Osteoblast (primary cell): ENCODE measurements around the gene BCL6B. TPM values are rescaled to one million over a fixed set of nuclear protein-coding genes. Genes with fewer than 3 reads are reported as not detected.

ENCODE experiments used
- DNase-seq: peaks from one replicate; pipeline ENCODE4 v3.0.0; 2011; ENCODE audit warnings: low spot score, mixed read lengths; ENCODE audit not compliant: insufficient read length; ENCODE audit errors: missing footprints
- H2AFZ ChIP-seq: 2 replicates; pipeline ENCODE4 v1.6.0; 2011; ENCODE audit warnings: mild to moderate bottlenecking, low read length
- H3K27ac ChIP-seq: 2 replicates; pipeline ENCODE4 v1.5.1; 2011; ENCODE audit warnings: mild to moderate bottlenecking, low read depth, low read length, moderate library complexity
- H3K27me3 ChIP-seq: 2 replicates; pipeline ENCODE4 v1.6.0; 2012; ENCODE audit warnings: mild to moderate bottlenecking, control low read depth, inconsistent platforms, low read length, moderate library complexity; ENCODE audit not compliant: insufficient read depth
- H3K36me3 ChIP-seq: 2 replicates; pipeline ENCODE4 v1.5.1; 2011; ENCODE audit warnings: mild to moderate bottlenecking, low read length, control low read depth, moderate library complexity; ENCODE audit not compliant: insufficient read depth
- H3K4me1 ChIP-seq: 2 replicates; pipeline ENCODE4 v1.5.1; 2011; ENCODE audit warnings: mild to moderate bottlenecking, low read length, control low read depth, moderate library complexity; ENCODE audit not compliant: insufficient read depth
- H3K4me2 ChIP-seq: 2 replicates; pipeline ENCODE4 v1.6.0; 2011; ENCODE audit warnings: mild to moderate bottlenecking, low read length; ENCODE audit not compliant: insufficient read depth
- H3K4me3 ChIP-seq: fragments of 200-600 bp; sonication (generic); 3 replicates; pipeline ENCODE4 v1.5.1; 2012; ENCODE audit warnings: mild to moderate bottlenecking, low read length, inconsistent platforms; ENCODE audit not compliant: insufficient read depth
- H3K79me2 ChIP-seq: 2 replicates; pipeline ENCODE4 v1.6.0; 2012; ENCODE audit warnings: mild to moderate bottlenecking, low read length, control low read depth, inconsistent platforms; ENCODE audit not compliant: insufficient read depth
- H3K9me3 ChIP-seq: 2 replicates; pipeline ENCODE4 v1.5.1; 2011; ENCODE audit warnings: low read depth, low read length, control low read depth
- H4K20me1 ChIP-seq: 2 replicates; pipeline ENCODE4 v1.6.0; 2012; ENCODE audit warnings: mild to moderate bottlenecking, low read length, control low read depth; ENCODE audit not compliant: insufficient read depth
- total RNA-seq: library from RNA; depleted of rRNA; stranded (reverse); fragments of >200 nt; gene quantifications from 2 replicates; pipeline ENCODE4 v1.2.3, GENCODE V29; 2012
- TF ChIP-seq, protein P1 (sequence below): IDR thresholded peaks from 2 replicates; pipeline ENCODE4 v1.5.1; 2011; ENCODE audit warnings: mild to moderate bottlenecking, low read depth, low read length, moderate library complexity; ENCODE audit errors: extremely low read depth

Gene BCL6B
- total RNA-seq, 1 donor: not detected

DNA sequence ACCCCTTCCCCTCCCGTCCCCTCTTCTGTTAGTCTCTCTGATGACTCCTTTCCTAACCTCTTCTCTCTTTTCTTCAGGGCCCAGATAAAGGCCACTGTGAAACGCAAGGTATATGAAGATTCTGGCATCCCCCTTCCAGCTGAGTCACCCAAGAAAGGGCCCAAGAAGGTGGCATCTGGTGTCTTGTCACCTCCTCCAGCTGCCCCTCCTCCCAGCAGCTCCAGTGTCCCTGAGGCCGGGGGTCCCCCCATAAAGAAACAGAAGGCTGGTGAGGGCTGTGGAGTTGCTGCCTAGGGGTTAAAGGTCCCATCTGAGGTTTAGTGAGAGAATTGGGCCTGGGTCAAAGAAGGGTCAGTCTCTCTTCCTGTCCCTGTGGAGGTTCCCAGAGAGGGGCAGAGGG, 6.4 kb upstream of the BCL6B start:
- H3K27me3 ChIP-seq: no peaks in the 10 kb centered on the region
- peaks cover 40% of the 10 kb centered on the region for H3K79me2 ChIP-seq
- H3K27ac ChIP-seq: no peak overlapping the region
- H3K9me3 ChIP-seq: no peaks in the 10 kb centered on the region
- H3K36me3 ChIP-seq: peaks cover 11% of the 10 kb centered on the region
- DNase-seq: no peak
- TF ChIP-seq, protein P1, sequence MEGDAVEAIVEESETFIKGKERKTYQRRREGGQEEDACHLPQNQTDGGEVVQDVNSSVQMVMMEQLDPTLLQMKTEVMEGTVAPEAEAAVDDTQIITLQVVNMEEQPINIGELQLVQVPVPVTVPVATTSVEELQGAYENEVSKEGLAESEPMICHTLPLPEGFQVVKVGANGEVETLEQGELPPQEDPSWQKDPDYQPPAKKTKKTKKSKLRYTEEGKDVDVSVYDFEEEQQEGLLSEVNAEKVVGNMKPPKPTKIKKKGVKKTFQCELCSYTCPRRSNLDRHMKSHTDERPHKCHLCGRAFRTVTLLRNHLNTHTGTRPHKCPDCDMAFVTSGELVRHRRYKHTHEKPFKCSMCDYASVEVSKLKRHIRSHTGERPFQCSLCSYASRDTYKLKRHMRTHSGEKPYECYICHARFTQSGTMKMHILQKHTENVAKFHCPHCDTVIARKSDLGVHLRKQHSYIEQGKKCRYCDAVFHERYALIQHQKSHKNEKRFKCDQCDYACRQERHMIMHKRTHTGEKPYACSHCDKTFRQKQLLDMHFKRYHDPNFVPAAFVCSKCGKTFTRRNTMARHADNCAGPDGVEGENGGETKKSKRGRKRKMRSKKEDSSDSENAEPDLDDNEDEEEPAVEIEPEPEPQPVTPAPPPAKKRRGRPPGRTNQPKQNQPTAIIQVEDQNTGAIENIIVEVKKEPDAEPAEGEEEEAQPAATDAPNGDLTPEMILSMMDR: no peak
- H2AFZ ChIP-seq: no peak overlapping the region
- no peak overlapping the region for H3K4me2 ChIP-seq
- H3K4me1 ChIP-seq: peaks cover 55% of the 10 kb centered on the region
- H4K20me1 ChIP-seq: no peaks in the 10 kb centered on the region
- no peak overlapping the region for H3K4me3 ChIP-seq

DNA sequence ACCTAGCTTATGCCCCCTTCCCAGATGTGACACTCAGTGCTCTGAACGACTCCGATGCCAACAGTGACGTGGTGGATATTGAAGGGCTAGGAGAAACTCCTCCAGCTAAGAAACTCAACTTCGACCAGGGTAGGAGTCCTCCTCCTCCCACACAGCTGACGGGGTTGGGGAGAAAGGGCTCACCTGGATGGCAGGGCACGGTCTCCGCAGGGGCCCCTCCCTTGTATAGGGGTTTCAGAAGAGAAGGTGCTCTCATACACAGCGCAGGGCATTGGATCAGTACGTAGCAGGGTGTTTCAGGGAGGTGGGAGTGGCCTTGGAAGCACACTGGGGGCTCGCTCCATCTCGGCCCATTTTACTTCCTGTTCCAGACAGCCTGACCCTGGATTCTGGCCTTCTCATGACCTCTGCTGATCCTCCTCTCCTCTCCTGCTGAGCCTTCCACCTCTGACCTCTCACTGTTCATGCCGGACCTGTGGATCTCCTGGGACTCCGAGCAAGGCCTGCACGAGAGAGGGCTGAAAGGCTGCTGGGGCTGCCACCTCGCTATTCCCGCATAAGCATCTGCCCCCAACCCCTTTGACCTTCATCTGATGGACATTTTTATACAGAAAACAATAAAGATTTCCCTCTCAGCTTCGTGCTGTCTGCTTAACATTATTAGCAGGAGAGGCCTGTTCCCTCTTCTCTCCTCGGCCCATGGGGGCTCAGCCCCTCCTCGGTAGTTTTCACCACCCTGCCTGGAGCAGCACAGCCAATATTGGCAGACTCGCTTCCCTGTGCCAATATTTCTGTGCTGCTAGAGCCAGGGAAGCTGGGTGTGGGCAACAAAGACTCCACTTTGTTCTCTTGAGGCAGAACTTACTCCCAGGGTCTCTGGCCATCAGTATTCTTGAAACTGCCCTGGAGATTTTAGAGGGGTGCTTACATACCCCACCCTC, 5.7 kb upstream of the BCL6B start:
- Histone ChIP-seq H3K27me3 (no peaks in the 10 kb centered on the region), H3K4me2 (no peak overlapping the region)

DNA sequence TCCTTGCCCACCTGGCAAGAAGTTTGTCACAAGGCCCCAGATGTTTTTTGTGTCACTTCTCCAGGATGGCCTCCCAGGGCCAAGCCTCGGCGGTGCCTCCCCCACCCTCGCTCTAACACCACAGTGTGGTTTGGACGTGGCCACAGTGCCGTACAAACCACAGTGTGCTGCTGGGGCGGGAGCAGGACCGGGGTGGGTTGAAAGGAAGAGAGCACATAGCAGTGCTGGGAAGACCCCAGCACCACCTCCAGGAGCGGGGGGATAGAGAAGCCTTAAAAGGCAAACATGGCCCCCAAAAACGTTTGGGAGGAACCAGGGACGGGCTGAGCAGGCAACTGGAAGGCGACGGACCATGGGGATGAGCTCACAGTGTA, 5.0 kb upstream of the BCL6B start:
- Histone ChIP-seq H3K27me3 (no peaks in the 10 kb centered on the region), H4K20me1 (no peaks in the 10 kb centered on the region), H3K79me2 (peaks cover 28% of the 10 kb centered on the region), H3K4me1 (peaks cover 59% of the 10 kb centered on the region), H3K4me2 (no peak overlapping the region), H3K9me3 (no peaks in the 10 kb centered on the region), H3K27ac (peak overlapping the region; percentile 79), H2AFZ (peak overlapping the region; percentile 50), H3K4me3 (no peak overlapping the region), H3K36me3 (peaks cover 11% of the 10 kb centered on the region)
- TF ChIP-seq, protein P1: no peak
- DNase-seq: no peak

More for the DNA sequence above, 5.7 kb upstream of the BCL6B start:
- peak; percentile 56 for DNase-seq
- no peak overlapping the region for H3K4me3 ChIP-seq
- no peaks in the 10 kb centered on the region for H4K20me1 ChIP-seq
- H2AFZ ChIP-seq: no peak overlapping the region
- H3K79me2 ChIP-seq: peaks cover 33% of the 10 kb centered on the region
- peak overlapping the region; percentile 79 for H3K27ac ChIP-seq
- H3K36me3 ChIP-seq: peaks cover 11% of the 10 kb centered on the region
- H3K4me1 ChIP-seq: peaks cover 57% of the 10 kb centered on the region
- no peaks in the 10 kb centered on the region for H3K9me3 ChIP-seq
- TF ChIP-seq, protein P1: no peak

DNA sequence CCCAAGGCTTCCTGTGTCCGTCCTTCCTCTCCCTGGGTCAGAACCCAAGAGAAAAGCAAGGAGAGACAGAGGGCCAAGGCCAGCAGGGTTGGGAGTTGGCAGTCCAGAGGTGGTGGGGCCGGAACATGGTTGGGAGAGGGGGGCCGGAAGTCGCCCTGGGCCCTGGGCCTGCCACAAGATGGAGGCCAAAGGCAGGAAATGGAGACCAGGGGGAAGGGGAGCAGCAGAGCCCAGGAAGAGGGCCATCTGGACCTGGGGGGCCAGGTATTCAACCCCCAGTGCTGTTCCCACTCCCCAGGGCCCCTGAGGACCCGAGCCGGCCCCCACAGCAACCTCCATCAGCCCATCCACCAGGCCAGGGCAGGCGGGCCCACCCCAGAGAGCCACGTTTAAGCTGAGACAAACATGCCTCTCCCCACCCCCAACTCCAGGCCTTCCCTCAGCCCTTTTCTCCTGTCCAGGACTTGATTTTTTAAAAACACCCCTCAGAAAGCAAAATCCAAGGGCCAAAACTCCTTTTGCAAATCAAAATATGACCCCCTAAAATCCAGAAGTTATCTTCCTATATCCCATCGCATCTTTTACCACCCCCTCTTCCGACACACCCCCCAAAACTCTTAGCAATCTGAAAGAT, 4.4 kb upstream of the BCL6B start:
- Histone ChIP-seq H3K4me3 (peak overlapping the region; percentile 79), H3K27me3 (peaks cover 4% of the 10 kb centered on the region), H3K36me3 (peaks cover 11% of the 10 kb centered on the region), H3K4me2 (peak overlapping the region; percentile 84), H3K4me1 (peaks cover 61% of the 10 kb centered on the region), H3K79me2 (peaks cover 21% of the 10 kb centered on the region), H3K27ac (peak overlapping the region; percentile 79), H3K9me3 (no peaks in the 10 kb centered on the region), H2AFZ (peak overlapping the region; percentile 97), H4K20me1 (no peaks in the 10 kb centered on the region)
- TF ChIP-seq, protein P1: no peak
- peak; percentile 69 for DNase-seq
